M059J (cell line): ENCODE measurements around the gene MAPRE3. TPM values are rescaled to one million over a fixed set of nuclear protein-coding genes. Genes with fewer than 3 reads are reported as not detected.

Experiments
- DNase-seq: peaks from one replicate; pipeline ENCODE4 v3.0.0-alpha.2; 2012; ENCODE audit warnings: low read depth
- total RNA-seq: library from RNA; depleted of rRNA; stranded (reverse); fragments of >200 nt; shearing (Covaris generic); gene quantifications from 2 replicates; pipeline ENCODE4 v1.2.3, GENCODE V29; 2014

MAPRE3 gene
- total RNA-seq, 1 experiment from 2014 or later, result 7.1 TPM

DNA sequence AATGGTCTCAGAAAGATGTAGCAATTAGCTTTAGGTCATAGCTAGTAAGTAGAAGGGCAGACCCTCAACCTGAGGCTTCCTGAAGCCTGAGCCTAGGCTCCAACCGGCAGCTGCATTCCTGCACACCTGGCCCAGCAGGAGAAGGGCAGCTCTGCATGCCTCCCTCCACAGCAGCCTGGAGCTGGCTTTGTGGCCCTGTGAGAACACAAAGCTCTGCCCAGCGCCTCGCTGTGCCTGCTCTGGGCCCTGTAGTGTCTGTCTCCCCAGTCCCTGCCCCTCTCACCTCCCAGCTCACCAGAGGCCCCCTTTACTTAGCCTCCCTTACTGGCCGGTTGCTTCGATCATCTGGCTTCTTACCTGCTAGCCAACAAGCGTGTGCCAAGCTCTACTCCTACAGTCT lies 69.0 kb downstream of the MAPRE3 start:
- no peak for DNase-seq

DNA sequence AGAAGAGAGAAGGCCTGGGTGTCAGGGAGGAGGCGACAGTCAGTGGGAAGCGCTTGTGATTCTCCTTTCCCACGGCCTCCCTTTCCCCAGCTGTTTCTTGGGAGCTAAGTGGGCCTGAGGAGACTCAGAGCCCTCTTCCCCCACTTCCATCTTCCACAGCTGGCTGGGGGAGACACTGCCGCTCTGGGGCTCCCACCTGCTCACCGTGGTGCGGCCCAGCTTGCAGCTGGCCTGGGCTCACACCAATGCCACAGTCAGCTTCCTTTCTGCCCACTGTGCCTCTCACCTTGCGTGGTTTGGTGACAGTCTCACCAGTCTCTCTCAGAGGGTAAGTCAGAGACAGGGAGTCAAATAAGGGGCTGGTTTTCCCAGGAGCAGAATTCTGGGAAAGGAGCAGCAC lies 69.4 kb downstream of the MAPRE3 start:
- DNase-seq, result no peak

DNA sequence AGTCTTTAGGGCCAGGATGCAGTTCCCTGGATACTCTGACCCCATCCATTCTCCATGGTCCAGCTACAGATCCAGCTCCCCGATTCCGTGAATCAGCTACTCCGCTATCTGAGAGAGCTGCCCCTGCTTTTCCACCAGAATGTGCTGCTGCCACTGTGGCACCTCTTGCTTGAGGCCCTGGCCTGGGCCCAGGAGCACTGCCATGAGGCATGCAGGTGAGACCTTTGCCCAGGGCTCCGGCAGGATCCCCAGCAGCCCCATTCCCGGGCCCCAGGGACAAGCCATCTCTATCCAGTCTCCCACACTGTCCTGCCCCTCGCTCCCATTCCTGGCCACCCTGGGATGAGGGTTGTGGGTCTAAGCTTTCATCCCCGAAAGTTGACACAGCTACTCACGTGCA lies 69.8 kb downstream of the MAPRE3 start:
- DNase-seq, result no peak

DNA sequence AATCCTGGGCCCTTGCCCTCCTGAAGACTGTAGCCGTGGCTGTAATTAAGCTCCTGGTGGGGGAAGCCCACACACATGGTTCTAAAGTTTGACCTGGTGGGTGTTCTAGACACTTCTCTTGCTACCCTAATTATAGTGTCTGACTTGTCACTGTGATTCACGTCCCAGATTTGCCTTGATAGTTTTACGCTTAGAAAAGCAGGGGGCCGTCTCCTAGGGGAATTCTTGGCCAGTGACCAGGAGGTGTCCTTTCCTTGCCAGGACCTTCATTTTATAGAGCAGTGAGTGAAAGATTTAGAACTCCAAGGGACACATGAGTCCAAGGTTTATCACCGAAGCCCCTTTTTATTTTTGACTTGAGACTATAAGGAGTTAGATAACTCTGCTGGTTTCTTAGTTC lies 71.3 kb downstream of the MAPRE3 start:
- DNase-seq, result peak; percentile 30

DNA sequence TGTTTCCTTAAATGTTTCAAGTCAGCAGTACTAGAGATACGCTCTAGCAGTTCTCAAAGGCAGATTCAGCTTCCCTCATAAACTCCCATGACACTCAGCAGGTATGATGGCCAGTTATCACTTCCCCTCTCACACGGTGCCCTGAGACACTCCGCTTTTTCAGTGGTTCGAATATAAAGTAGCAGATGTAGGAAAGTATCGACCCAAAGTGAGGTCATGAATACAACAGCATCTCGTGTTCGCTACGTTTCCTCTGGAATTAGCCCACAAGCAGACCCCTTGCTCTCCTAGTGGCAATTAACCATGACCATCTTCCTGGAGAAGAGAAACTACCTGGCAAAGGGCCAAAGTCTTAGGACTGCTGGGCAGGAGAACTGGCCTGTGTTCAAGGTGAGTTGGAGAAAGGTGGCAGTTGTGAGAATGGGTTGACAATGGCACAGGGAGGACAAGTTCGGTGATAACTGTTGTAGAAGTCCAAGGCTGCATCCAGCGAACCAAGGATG lies 71.8 kb downstream of the MAPRE3 start:
- DNase-seq, result peak; percentile 24

DNA sequence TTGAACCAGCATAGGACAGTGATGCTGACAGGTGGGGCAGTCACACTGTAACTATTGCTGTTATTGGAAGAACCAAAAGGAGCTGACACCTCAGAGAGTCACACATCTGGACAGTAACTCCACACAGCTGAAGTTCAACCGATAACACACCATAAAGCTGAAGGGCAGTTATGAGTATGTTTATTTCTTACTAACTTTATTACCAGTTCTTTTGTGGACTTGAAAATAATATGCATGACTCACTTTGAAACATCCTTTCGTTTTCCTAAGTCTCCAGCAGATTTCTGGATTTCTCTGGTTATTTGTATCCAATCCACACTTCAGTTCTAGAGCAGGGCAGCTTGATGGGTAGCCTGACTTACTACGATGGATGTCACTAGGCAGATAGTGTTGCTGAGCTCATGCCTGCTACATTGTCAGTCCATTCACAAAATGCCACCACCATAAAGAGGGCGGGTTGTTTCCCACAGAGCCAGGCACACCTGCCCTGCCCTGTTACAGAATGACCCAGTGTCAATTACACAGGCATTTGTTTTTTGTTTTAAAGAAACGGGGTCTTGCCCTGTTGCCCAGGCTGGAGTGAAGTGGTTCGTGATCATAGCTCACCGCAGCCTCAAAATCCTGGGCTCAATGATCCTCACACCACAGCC lies 72.7 kb downstream of the MAPRE3 start:
- peak; percentile 15 for DNase-seq

DNA sequence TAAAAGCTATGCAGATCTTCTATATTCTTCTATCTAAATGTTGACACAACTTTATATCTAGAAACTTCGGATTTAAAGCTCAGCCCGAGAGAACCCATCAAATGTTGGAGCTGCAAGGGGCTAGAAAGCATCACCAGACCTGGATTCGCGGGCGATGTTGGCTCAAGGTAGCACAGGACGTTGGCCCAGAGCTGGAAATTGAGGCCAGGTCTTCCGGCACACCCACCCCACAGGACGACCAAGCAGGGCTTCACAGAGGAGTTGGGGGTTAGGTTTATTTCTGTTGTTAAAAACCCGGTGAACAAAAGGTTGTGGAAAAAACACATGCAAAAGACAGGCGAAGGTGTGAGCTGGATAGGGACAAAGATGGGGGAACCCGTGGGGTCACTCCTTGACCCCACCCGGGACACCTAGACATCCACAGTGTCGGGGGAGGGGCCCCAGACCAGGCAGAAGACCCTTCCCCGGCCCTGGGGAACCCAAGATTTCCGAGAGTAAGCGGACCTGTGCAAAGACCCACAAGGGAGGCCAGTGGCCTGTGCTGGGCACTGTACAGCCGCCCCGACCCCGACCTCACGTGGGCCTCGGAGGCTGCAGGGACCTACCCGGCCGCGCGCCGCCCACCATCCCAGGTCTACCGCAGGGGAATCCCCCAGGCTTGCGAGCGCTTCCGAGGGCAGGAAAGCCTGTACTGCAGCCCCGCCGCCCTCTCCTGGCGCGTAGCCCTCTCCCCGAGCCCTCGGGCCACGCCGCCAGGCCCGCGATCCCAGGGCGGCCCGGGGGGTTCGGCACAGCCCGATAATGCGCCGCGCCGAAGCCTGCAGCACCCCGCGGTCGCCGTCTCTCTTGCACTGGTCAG lies 79.2 kb downstream of the MAPRE3 start:
- no peak for DNase-seq

DNA sequence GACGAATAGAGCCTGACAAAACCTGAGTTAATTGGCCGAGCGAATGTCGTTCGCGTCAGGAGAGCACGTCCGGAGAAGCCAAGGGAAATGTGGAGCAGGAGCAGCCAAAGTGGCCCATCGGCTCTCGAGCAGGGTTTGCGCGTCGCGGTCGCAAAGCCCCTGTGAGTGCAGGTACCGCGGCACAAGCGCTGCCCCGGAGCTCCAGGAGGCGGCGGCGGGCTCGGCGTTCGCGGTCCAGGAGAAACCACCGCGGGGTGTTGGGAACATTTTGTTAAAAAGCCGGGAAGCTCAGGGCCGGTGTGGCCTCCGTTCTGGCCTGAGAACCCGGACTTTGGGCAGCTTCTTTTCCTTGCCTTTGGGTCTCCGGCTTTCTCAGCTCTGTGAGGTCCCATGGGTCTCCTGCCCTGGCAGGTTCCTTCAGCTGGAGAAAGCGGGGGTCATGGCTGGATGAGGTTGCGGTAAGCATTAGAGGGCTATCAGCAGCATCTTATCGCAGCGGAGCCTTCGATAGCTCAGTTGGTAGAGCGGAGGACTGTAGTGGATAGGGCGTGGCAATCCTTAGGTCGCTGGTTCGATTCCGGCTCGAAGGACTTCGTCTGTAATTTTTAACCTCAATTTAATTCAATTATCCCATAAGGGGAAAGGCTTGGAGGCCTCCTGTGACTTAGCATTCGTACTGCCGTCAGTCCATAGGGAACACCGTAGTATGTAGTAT lies 80.0 kb downstream of the MAPRE3 start:
- peak; percentile 91 for DNase-seq

DNA sequence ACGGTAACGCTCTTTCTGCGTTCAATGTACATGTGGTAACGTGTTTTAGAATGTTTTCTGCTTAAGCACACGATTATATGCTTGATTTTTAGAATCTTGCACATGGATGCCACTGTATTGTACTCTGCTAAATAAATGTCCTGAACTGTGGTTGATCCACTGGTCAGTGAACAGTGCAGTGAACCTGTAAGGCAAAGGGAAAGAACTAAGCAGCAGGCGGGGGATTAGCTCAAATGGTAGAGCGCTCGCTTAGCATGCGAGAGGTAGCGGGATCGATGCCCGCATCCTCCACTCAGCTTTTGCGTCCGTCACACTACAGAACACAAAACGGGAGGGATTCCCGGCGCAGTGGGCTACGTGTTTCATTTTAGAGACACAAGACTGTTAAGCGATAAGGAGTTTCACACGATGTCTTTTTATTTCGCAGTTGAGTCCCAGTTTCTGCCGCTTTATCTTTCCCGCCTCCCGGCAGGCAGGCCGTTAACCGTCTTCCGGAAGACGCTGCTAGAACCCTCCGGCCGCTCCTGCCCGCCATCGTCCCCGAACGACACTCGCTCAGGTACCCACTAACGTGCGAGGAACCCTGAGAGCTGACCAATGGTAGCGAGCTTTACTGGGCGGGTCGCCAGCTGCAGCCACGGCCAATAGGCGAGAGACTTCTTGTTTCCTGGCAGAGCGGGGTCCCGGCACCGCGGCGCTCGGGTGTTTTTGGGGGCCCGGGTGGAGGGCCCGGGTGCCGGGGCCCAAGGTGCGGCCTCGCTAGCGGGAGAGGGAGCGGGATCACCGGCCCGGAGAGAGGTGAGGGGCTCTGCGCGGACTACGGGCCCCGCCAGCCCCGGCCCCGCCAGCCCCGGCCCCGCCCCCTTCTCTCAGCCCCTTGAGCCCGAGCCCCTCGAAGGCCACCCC lies 80.8 kb downstream of the MAPRE3 start, which contains the start of gene AGBL5:
AGBL5 (plus strand) TSS at position 673 of the 906 bp plus-strand sequence. CDS start 1,291 bp downstream, outside the sequence.
- peak; percentile 89 for DNase-seq

DNA sequence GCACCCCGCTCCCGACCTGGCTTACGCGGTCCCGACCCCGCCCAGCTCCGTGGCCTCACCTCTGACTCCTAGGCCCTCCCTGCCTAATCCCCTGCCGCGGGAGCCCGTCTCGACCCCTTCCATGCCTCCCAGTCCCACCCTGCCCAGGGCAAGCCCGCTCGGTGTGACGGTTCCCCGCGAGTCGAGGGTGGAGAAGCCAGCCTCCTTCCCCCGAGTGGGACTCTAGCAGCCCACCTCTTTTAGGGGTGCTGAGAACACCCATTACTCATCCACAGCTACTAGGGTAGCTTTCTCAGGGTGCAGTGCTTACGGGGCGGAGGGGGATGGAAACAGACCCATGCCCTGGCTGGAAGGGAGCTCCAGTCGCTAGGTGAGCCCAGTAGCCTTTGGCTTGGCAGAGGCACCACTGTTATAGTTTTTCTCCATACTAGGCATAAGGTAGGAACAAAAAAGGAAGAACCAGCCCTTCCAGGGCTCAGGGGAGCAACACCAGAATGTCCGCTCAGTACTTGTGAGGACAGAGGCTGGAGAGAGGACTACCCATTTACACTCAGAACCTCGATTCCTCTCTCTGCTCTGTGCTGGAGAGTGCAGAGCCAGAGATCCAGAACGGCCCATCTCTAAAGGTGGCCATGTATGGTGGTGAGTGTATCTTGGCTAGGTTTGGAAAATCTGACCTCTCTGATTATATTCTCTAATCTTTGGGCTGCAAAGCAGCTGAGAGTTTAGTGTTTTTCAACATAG lies 81.6 kb downstream of the MAPRE3 start:
- DNase-seq, result no peak

DNA sequence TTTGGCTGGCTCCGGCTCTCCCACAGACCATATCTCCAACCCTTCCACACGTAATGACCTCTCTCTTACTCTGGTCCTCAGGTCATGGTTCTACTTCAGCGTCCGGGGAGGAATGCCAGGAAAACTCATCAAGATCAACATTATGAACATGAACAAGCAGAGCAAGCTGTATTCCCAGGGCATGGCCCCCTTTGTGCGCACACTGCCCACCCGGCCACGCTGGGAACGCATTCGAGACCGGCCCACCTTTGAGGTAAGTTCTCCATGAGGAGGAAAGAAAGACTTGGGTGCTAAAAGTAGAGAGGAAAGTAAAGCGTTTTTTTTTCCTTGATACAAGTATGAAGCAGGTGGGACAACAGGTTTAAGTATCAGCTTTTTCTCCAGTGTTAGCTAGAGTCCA lies 82.9 kb downstream of the MAPRE3 start:
- DNase-seq, result no peak

DNA sequence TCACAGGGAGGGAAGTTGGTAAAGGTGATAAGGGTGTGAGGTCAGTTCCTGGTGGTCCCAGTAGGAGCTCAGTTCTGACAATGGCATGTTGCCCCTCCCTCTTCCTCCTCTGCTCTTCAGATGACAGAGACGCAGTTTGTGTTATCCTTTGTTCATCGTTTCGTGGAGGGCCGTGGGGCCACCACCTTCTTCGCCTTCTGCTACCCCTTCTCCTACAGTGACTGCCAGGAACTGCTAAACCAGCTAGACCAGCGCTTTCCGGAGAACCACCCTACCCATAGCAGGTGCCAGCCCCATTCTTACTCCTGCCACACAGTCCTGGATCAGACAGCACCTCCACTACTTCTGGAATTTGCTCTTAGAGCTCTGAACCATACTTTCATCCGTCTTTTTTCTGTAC lies 83.3 kb downstream of the MAPRE3 start:
- DNase-seq, result no peak

DNA sequence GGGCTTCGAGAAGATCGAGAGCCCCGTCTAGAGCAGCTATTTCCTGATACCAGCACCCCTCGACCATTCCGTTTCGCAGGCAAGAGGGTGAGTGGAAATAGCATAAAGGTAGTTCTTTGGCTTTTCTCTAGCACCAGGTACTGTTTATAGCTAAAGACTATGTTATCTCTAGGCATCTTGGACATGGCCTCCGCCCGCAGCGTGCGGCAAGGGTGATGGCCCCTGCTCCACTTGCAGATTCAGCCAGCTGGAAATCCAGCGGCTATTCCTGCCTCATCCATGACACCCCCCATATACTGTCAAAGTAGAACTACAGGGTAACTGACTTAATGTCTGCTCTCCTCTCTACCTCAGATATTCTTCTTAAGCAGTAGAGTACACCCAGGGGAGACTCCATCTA lies 84.3 kb downstream of the MAPRE3 start:
- DNase-seq, result no peak

DNA sequence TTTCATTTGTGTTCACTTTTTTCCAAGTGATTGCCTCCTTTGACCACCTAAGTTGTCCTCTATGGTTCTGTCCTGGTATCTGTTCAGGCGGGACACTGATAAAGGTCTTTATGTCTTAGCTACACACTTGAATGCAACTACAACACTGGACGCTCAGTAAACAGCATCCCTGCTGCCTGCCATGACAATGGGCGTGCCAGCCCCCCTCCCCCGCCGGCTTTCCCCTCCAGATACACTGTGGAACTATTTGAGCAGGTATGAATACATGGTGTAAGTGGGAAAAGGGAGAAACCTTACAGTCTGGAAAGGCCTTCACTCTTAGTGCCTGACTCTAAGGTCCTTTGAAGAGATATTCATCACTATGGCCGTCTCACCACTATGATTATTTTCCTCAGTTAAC lies 86.7 kb downstream of the MAPRE3 start:
- no peak for DNase-seq

DNA sequence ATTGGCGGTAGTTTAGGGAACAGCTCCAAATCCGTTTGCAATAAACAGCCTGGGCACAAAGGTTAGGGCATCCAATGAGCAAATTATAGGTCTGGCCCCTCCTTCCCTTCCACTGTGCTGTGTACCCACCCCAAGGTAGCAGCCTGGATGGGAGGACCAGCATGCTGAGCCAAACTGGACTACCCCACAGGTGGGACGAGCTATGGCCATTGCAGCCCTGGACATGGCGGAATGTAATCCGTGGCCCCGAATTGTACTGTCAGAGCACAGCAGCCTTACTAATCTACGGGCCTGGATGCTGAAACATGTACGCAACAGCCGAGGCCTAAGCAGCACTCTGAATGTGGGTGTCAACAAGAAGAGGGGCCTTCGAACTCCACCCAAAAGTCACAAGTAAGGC lies 87.8 kb downstream of the MAPRE3 start:
- no peak for DNase-seq

DNA sequence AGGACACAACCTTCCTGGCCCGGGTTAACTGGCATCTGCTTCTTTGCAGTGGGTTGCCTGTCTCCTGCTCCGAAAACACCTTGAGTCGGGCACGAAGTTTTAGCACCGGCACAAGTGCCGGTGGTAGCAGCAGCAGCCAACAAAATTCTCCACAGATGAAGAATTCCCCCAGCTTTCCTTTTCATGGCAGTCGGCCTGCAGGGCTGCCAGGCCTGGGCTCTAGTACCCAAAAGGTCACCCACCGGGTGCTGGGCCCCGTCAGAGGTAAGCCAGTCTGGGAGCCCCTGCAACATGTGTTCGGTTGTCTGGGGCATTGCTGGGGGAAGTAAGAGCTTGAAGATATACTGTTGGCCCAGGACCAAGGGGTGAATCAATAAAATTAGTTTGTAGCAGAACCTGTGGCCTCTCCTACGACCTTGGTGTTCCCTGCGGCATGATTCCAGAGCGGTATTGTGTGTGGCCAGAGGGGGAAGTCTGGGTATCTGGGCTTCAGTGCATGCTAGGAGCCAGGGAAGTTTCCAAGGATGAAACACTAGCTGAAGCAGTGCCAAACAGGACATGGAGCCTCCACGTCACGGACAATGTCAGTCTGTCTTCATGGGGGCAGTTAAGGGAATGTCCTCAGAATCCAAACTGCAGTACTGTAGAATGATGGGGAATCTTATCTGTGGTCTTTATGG lies 88.8 kb downstream of the MAPRE3 start:
- DNase-seq, result no peak

DNA sequence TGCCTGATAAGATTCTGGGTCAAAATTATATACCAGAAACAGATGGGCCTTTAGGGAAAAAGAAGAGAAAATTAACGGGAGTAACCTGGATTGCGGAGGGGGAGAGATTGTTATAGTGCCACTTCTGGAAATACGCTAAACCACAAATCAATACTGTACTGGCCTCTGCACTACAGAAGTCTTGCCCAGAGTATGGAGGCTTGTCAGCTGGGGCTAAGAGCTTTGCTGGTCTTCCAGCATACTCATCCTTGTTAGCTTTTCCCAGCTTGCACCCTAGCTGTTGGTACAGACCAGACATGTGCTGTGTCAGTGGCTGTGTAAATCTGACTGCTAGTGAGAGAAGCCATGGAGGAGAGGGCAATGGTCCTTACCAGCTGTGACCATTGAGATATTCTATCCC lies 89.9 kb downstream of the MAPRE3 start:
- no peak for DNase-seq

DNA sequence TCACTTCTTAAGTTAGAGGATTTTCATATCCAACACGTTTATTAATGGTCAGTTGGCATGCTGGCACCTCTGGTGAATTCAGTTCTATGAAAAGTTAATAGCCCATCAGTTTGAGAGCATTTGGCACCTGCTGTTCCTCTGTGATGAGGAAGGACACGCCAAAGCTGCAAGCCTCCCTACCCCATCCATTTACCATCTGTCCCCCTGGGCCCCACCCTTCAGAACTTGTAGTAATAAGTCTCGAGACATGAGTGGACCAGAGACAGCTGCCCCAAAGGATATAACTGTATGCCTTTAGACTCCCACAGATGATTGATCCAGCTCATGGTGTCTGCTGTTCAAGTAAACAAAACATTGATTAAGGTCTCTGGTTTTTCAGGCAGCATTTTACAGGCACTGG lies 94.7 kb downstream of the MAPRE3 start:
- no peak for DNase-seq

DNA sequence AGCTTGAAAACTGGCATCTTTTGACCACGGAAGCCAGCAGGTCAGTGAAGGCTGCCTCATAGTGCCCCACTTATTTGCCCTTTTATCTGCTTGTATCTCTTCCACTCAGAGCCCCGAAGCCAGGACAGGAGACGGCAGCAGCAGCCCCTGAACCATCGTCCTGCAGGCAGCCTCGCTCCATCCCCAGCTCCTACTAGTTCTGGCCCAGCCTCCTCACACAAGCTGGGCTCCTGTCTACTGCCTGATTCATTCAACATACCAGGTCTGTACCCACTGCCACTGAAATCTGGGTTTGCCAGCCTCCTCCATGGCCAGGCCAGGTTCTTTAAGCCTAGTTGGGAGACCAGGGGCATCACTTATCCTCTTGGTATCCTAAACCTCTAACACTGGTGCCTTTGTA lies 96.9 kb downstream of the MAPRE3 start:
- DNase-seq, result no peak

DNA sequence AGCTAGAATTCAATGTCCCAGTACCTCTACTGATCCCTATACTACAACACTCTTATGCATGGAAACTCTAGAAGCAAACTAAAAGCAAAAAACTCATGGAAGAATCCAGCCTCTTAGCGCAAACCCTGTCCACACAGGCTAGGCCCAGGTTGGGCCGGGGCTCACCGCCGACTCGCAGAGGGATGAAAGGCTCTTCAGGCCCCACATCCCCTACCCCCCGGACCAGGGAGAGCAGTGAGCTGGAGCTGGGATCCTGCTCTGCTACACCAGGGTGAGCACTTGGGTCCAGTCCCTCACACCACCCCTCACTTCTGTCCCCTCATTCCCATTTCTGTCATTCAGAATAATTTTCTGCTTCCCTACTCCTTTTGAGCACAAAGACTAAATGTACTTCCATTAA lies 99.0 kb downstream of the MAPRE3 start:
- DNase-seq, result no peak
